CD4-positive, alpha-beta T cell treated with Interleukin-10 for 1 hour (primary cell): ENCODE data around the gene TRPM5.

Experiments
- DNase-seq: peaks from one replicate; pipeline ENCODE4 v3.0.0-alpha.2; 2020

The TRPM5 gene

GRCh38 chr11:2419638-2420501, 24.4 kb downstream of the TRPM5 start:
- peak; percentile 70 for DNase-seq

- no peak for DNase-seq
Measured at GRCh38 chr11:2418693-2419360, 25.5 kb downstream of the TRPM5 start.

- DNase-seq = no peak
Measured at GRCh38 chr11:2417856-2418692, 26.2 kb downstream of the TRPM5 start.

GRCh38 chr11:2416765-2417164, 27.5 kb downstream of the TRPM5 start:
- no peak for DNase-seq

GRCh38 chr11:2415601-2416380, 28.5 kb downstream of the TRPM5 start:
- no peak for DNase-seq

- no peak for DNase-seq
Measured at GRCh38 chr11:2415171-2415570, 29.1 kb downstream of the TRPM5 start.

GRCh38 chr11:2414616-2415015, 29.7 kb downstream of the TRPM5 start:
- DNase-seq = no peak

- DNase-seq = no peak
Measured at GRCh38 chr11:2413742-2414579, 30.4 kb downstream of the TRPM5 start.

GRCh38 chr11:2412323-2412722, 32.0 kb downstream of the TRPM5 start:
- no peak for DNase-seq

- no peak for DNase-seq
Measured at GRCh38 chr11:2411446-2412305, 32.6 kb downstream of the TRPM5 start.

GRCh38 chr11:2410616-2411015, 33.7 kb downstream of the TRPM5 start:
- no peak for DNase-seq

- no peak for DNase-seq
Measured at GRCh38 chr11:2409611-2410468, 34.5 kb downstream of the TRPM5 start.

- no peak for DNase-seq
Measured at GRCh38 chr11:2409126-2409525, 35.2 kb downstream of the TRPM5 start.

GRCh38 chr11:2408671-2409070, 35.6 kb downstream of the TRPM5 start:
- DNase-seq = no peak

GRCh38 chr11:2406878-2407410, 37.4 kb downstream of the TRPM5 start:
- DNase-seq = no peak

- DNase-seq = no peak
Measured at GRCh38 chr11:2406451-2406850, 37.9 kb downstream of the TRPM5 start.

GRCh38 chr11:2404735-2405196, 39.5 kb downstream of the TRPM5 start:
- no peak for DNase-seq

- no peak for DNase-seq
Measured at GRCh38 chr11:2402890-2403645, 41.2 kb downstream of the TRPM5 start.
